HEK293 (cell line): ENCODE data around the gene THAP5.

Experiments used
- CTCF ChIA-PET: fragments of 350-600 bp; formaldehyde crosslinking; extraction: SDS; loops from one replicate; lab custom pipeline; 2021; ENCODE audit warnings: antibody characterized with exemption; lab: Yijun Ruan, JAX
- POLR2A ChIA-PET: fragments of 300-600 bp; formaldehyde crosslinking; extraction: SDS; loops from one replicate; lab custom pipeline; 2020; ENCODE audit warnings: antibody characterized with exemption, inconsistent platforms; lab: Yijun Ruan, JAX
- H3K27ac ChIP-seq: fragments of 200-500 bp; sonication (Bioruptor generic); 2 replicates; pipeline ENCODE4 v1.5.1; 2014; ENCODE audit warnings: low read depth, low read length, control low read depth, inconsistent platforms; ENCODE audit errors: extremely low read depth
- H3K36me3 ChIP-seq, 2 experiments: fragments of 200-500 bp in 1 of 2; sonication (Bioruptor generic) in 1 of 2; 1 replicate in 1 of 2; 2 replicates in 1 of 2; pipeline ENCODE4 v1.5.1; 2014 to 2017; ENCODE audit warnings: inconsistent platforms in 2 of 2, low read length in 2 of 2; ENCODE audit not compliant: control insufficient read depth in 2 of 2, insufficient read depth in 1 of 2
- H3K4me1 ChIP-seq: fragments of 200-500 bp; sonication (Bioruptor generic); 2 replicates; pipeline ENCODE4 v1.5.1; 2014; ENCODE audit warnings: mild to moderate bottlenecking, low read length, inconsistent platforms; ENCODE audit not compliant: control insufficient read depth, insufficient read depth
- H3K4me3 ChIP-seq: 2 replicates; pipeline ENCODE4 v1.5.1; 2011; ENCODE audit warnings: low read depth, mild to moderate bottlenecking, control low read depth, low read length, moderate library complexity
- H3K9me3 ChIP-seq: fragments of 200-500 bp; sonication (Bioruptor generic); 2 replicates; pipeline ENCODE4 v1.5.1; 2014; ENCODE audit warnings: low read depth, low read length, inconsistent platforms; ENCODE audit not compliant: control insufficient read depth, insufficient read depth
- CTCF ChIP-seq: fragments of 450-650 bp; formaldehyde crosslinking; IDR thresholded peaks from 2 replicates; pipeline ENCODE4 v1.5.1; 2016; ENCODE audit warnings: missing biosample characterization, missing genetic modification characterization
- GLIS1 ChIP-seq: fragments of 450-650 bp; formaldehyde crosslinking; IDR thresholded peaks from 2 replicates; pipeline ENCODE4 v1.5.1; 2016; ENCODE audit warnings: missing biosample characterization, missing genetic modification characterization
- MYNN ChIP-seq: fragments of 450-650 bp; formaldehyde crosslinking; IDR thresholded peaks from 2 replicates; pipeline ENCODE4 v1.5.1; 2016; ENCODE audit warnings: missing biosample characterization, missing genetic modification characterization, borderline replicate concordance
- PBX3 ChIP-seq: sonication (generic); formaldehyde crosslinking; IDR thresholded peaks from 2 replicates; pipeline ENCODE4 v1.8.1; 2022; ENCODE audit warnings: mild to moderate bottlenecking, moderate library complexity, missing genetic modification reagents
- PRDM4 ChIP-seq: fragments of 450-650 bp; formaldehyde crosslinking; IDR thresholded peaks from 2 replicates; pipeline ENCODE4 v1.5.1; 2017; ENCODE audit warnings: missing biosample characterization, missing genetic modification characterization
- ZFHX2 ChIP-seq: fragments of 450-650 bp; formaldehyde crosslinking; conservative IDR thresholded peaks from 2 replicates; pipeline ENCODE4 v1.5.1; 2016; ENCODE audit warnings: missing biosample characterization, missing genetic modification characterization
- ZNF266 ChIP-seq: fragments of 450-650 bp; formaldehyde crosslinking; IDR thresholded peaks from 2 replicates; pipeline ENCODE4 v1.5.1; 2016; ENCODE audit warnings: missing biosample characterization, missing genetic modification characterization, low read depth
- ZNF366 ChIP-seq: fragments of 450-650 bp; formaldehyde crosslinking; conservative IDR thresholded peaks from 2 replicates; pipeline ENCODE4 v1.5.1; 2016; ENCODE audit warnings: missing biosample characterization, missing genetic modification characterization
- ZNF449 ChIP-seq: fragments of 450-650 bp; formaldehyde crosslinking; IDR thresholded peaks from 2 replicates; pipeline ENCODE4 v1.5.1; 2017; ENCODE audit warnings: missing biosample characterization, mild to moderate bottlenecking, missing genetic modification characterization, moderate library complexity
- ZNF624 ChIP-seq: fragments of 450-650 bp; formaldehyde crosslinking; IDR thresholded peaks from 2 replicates; pipeline ENCODE4 v1.5.1; 2017; ENCODE audit warnings: missing biosample characterization, missing genetic modification characterization
- ZNF660 ChIP-seq: fragments of 450-650 bp; IDR thresholded peaks from 2 replicates; pipeline ENCODE4 v1.5.1; 2018; ENCODE audit warnings: missing biosample characterization, mild to moderate bottlenecking, missing genetic modification characterization
- ZNF701 ChIP-seq: fragments of 450-650 bp; formaldehyde crosslinking; IDR thresholded peaks from 2 replicates; pipeline ENCODE4 v1.5.1; 2016; ENCODE audit warnings: missing biosample characterization, missing genetic modification characterization
- ZNF704 ChIP-seq: fragments of 450-650 bp; formaldehyde crosslinking; IDR thresholded peaks from 2 replicates; pipeline ENCODE4 v1.5.1; 2016; ENCODE audit warnings: missing biosample characterization, missing genetic modification characterization
- ZNF76 ChIP-seq: fragments of 450-650 bp; formaldehyde crosslinking; IDR thresholded peaks from 2 replicates; pipeline ENCODE4; 2016; ENCODE audit warnings: low read depth, missing biosample characterization, missing genetic modification characterization, borderline replicate concordance
- ZNF837 ChIP-seq: fragments of 450-650 bp; formaldehyde crosslinking; IDR thresholded peaks from 2 replicates; pipeline ENCODE4 v1.5.1; 2016; ENCODE audit warnings: missing biosample characterization, missing genetic modification characterization
- ZSCAN18 ChIP-seq: fragments of 450-650 bp; formaldehyde crosslinking; IDR thresholded peaks from 2 replicates; pipeline ENCODE4 v1.5.1; 2016; ENCODE audit warnings: missing biosample characterization, missing genetic modification characterization
- TF ChIP-seq, protein P1 (sequence below): fragments of 450-650 bp; formaldehyde crosslinking; IDR thresholded peaks from 2 replicates; pipeline ENCODE4 v1.5.1; 2017; ENCODE audit warnings: missing biosample characterization, missing genetic modification characterization
- TF ChIP-seq, protein P2 (sequence below): fragments of 450-650 bp; formaldehyde crosslinking; conservative IDR thresholded peaks from 2 replicates; pipeline ENCODE4 v1.5.1; 2016; ENCODE audit warnings: low read depth, missing biosample characterization, missing genetic modification characterization
- TF ChIP-seq, protein P3 (sequence below): IDR thresholded peaks from 2 replicates; pipeline ENCODE4 v1.6.1; 2011; ENCODE audit warnings: mild to moderate bottlenecking, low read depth, low read length, borderline replicate concordance
- TF ChIP-seq, protein P4 (sequence below): fragments of 450-650 bp; formaldehyde crosslinking; IDR thresholded peaks from 2 replicates; pipeline ENCODE4 v1.5.1; 2017; ENCODE audit warnings: missing biosample characterization, missing genetic modification characterization

THAP5 gene

DNA sequence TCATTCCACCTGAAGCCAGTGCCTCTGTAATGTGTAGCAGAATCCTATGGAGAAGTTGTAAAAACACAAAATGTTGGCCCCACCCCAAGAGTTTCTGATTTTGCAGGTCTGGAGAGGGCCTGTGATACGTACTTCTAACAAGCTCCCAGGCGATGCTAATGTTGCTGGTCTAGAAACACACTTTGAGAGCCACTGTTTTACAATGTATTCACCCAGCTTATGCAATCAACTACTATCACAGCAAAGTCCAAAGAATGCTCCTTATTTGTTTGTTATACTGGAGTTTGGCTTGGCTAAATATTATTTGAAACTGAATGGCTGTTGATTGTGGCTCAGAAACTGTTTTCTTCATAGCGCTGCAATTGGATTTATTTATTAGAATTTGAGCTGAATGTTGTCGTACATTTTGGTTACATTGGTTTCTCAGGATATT is 44.5 kb upstream of the THAP5 start:
- Histone ChIP-seq H3K4me3 (no peak overlapping the region), H3K9me3 (no peaks in the 10 kb centered on the region)
- POLR2A ChIA-PET: no interaction called here
- TF ChIP-seq, protein P1, sequence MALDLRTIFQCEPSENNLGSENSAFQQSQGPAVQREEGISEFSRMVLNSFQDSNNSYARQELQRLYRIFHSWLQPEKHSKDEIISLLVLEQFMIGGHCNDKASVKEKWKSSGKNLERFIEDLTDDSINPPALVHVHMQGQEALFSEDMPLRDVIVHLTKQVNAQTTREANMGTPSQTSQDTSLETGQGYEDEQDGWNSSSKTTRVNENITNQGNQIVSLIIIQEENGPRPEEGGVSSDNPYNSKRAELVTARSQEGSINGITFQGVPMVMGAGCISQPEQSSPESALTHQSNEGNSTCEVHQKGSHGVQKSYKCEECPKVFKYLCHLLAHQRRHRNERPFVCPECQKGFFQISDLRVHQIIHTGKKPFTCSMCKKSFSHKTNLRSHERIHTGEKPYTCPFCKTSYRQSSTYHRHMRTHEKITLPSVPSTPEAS (tag by site-specific recombination): no peak
- TF ChIP-seq ZNF76 (tag by site-specific recombination): no peak
- TF ChIP-seq GLIS1 (tag by site-specific recombination): no peak
- TF ChIP-seq ZNF449 (tag by site-specific recombination): no peak
- no peak for TF ChIP-seq CTCF (tag by site-specific recombination)
- no peak for TF ChIP-seq ZNF624
- TF ChIP-seq ZFHX2 (tag by site-specific recombination): no peak
- no peak for TF ChIP-seq ZNF660 (tag by site-specific recombination)
- TF ChIP-seq ZNF366 (tag by site-specific recombination): no peak
- TF ChIP-seq PBX3 (CRISPR knock-in tag): no peak
- TF ChIP-seq ZNF837 (tag by site-specific recombination): no peak
- no peak for TF ChIP-seq ZSCAN18 (tag by site-specific recombination)
- no peak for TF ChIP-seq ZNF266 (tag by site-specific recombination)
- TF ChIP-seq ZNF701 (tag by site-specific recombination): no peak
- no peak for TF ChIP-seq ZNF704 (tag by site-specific recombination)
- TF ChIP-seq, protein P2, sequence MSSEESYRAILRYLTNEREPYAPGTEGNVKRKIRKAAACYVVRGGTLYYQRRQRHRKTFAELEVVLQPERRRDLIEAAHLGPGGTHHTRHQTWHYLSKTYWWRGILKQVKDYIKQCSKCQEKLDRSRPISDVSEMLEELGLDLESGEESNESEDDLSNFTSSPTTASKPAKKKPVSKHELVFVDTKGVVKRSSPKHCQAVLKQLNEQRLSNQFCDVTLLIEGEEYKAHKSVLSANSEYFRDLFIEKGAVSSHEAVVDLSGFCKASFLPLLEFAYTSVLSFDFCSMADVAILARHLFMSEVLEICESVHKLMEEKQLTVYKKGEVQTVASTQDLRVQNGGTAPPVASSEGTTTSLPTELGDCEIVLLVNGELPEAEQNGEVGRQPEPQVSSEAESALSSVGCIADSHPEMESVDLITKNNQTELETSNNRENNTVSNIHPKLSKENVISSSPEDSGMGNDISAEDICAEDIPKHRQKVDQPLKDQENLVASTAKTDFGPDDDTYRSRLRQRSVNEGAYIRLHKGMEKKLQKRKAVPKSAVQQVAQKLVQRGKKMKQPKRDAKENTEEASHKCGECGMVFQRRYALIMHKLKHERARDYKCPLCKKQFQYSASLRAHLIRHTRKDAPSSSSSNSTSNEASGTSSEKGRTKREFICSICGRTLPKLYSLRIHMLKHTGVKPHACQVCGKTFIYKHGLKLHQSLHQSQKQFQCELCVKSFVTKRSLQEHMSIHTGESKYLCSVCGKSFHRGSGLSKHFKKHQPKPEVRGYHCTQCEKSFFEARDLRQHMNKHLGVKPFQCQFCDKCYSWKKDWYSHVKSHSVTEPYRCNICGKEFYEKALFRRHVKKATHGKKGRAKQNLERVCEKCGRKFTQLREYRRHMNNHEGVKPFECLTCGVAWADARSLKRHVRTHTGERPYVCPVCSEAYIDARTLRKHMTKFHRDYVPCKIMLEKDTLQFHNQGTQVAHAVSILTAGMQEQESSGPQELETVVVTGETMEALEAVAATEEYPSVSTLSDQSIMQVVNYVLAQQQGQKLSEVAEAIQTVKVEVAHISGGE (tag by site-specific recombination): no peak
- no peak for TF ChIP-seq MYNN
- no peak for TF ChIP-seq PRDM4 (tag by site-specific recombination)
- TF ChIP-seq, protein P3, sequence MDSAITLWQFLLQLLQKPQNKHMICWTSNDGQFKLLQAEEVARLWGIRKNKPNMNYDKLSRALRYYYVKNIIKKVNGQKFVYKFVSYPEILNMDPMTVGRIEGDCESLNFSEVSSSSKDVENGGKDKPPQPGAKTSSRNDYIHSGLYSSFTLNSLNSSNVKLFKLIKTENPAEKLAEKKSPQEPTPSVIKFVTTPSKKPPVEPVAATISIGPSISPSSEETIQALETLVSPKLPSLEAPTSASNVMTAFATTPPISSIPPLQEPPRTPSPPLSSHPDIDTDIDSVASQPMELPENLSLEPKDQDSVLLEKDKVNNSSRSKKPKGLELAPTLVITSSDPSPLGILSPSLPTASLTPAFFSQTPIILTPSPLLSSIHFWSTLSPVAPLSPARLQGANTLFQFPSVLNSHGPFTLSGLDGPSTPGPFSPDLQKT: no peak
- TF ChIP-seq, protein P4, sequence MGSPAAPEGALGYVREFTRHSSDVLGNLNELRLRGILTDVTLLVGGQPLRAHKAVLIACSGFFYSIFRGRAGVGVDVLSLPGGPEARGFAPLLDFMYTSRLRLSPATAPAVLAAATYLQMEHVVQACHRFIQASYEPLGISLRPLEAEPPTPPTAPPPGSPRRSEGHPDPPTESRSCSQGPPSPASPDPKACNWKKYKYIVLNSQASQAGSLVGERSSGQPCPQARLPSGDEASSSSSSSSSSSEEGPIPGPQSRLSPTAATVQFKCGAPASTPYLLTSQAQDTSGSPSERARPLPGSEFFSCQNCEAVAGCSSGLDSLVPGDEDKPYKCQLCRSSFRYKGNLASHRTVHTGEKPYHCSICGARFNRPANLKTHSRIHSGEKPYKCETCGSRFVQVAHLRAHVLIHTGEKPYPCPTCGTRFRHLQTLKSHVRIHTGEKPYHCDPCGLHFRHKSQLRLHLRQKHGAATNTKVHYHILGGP (tag by site-specific recombination): no peak
- TF ChIP-seq, all 188 proteins: peak for 0
- CTCF ChIA-PET: interaction anchor here (0.6 to 1.2 kb wide), 6 partner anchors 8 to 552 kb away, joined by 3 to 4 read pairs (median 3); no protein-coding TSS in a partner anchor
- Histone ChIP-seq H3K4me1 (no peaks in the 10 kb centered on the region), H3K36me3 (no peaks in the 10 kb centered on the region), H3K27ac (no peak overlapping the region)
